IPS-20b (cell line): Measurements from ENCODE around the gene HMCN2.

Source experiments
- H3K27ac ChIP-seq: one replicate; pipeline ENCODE4 v1.5.1; 2013; ENCODE audit warnings: low read length
- H3K27me3 ChIP-seq: 2 replicates; pipeline ENCODE4 v1.6.1; 2013; ENCODE audit warnings: mild to moderate bottlenecking, low read length, inconsistent platforms; ENCODE audit not compliant: insufficient read depth
- H3K36me3 ChIP-seq: 2 replicates; pipeline ENCODE4 v1.6.1; 2013; ENCODE audit warnings: low read depth, mild to moderate bottlenecking, inconsistent platforms, low read length, moderate library complexity; ENCODE audit not compliant: insufficient read depth
- H3K4me1 ChIP-seq: 2 replicates; pipeline ENCODE4 v1.6.1; 2013; ENCODE audit warnings: mild to moderate bottlenecking, control low read depth, inconsistent platforms, low read length, moderate library complexity; ENCODE audit not compliant: insufficient read depth
- H3K4me3 ChIP-seq: 2 replicates; pipeline ENCODE4 v1.5.1; 2013; ENCODE audit warnings: mild to moderate bottlenecking, low read length, inconsistent platforms
- H3K9ac ChIP-seq: 2 replicates; pipeline ENCODE4 v1.6.1; 2013; ENCODE audit warnings: low read depth, mild to moderate bottlenecking, inconsistent platforms, low read length, moderate library complexity
- H3K9me3 ChIP-seq: 2 replicates; pipeline ENCODE4 v1.6.1; 2013; ENCODE audit warnings: mild to moderate bottlenecking, low read depth, low read length, inconsistent platforms; ENCODE audit not compliant: insufficient read depth

Gene HMCN2

GRCh38 chr9:130459151-130459550 is 193.6 kb downstream of the HMCN2 start:
- Histone ChIP-seq H3K9ac (no peak overlapping the region), H3K36me3 (peaks cover 6% of the 10 kb centered on the region; the same call in 1 of the 2 replicates), H3K9me3 (no peaks in the 10 kb centered on the region), H3K4me1 (no peaks in the 10 kb centered on the region), H3K27ac (no peak overlapping the region), H3K27me3 (no peaks in the 10 kb centered on the region), H3K4me3 (no peak overlapping the region)

DNA sequence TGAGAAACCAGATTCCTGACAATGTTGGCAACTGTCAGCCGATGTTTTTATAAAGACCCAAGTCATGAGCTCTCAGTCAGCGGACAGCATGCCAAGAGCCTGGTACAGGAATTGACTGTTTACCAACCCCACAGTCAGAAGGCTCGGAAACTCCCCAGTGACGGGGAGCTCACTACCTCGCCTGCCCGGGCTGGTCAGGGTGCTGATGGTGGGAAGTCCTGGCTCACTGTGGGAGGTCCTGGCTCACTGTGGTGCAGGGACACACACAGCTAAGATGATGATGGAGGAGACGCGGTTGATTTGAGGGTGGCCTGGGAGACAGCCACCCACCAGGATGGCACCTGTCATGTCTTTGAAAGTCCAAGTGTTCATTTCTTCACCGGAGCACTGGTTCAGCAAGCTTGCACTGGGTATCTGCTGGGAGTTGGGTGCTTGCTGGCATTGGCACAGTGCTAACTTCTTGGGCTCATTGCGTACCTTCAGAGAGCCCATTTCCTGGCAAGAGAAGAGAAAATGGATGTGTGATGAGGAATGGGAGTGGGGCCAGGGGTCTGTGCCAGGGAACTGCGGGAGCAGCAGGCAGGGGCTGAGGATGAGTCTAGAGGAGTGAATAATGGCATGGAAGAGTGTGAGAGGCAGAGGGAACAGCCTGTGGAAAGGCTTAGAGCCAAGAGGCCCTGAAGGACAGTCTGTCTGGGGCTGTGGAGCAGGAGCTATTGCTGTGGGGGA is 194.5 kb downstream of the HMCN2 start:
- Histone ChIP-seq H3K36me3 (no peaks in the 10 kb centered on the region), H3K27me3 (no peaks in the 10 kb centered on the region), H3K9ac (no peak overlapping the region), H3K27ac (no peak overlapping the region), H3K9me3 (no peaks in the 10 kb centered on the region), H3K4me3 (no peak overlapping the region), H3K4me1 (no peaks in the 10 kb centered on the region)

GRCh38 chr9:130461218-130461630 is 195.7 kb downstream of the HMCN2 start:
- H3K36me3 ChIP-seq = no peaks in the 10 kb centered on the region
- no peaks in the 10 kb centered on the region for H3K27me3 ChIP-seq
- H3K9me3 ChIP-seq = no peaks in the 10 kb centered on the region
- no peaks in the 10 kb centered on the region for H3K4me1 ChIP-seq
- no peak overlapping the region for H3K4me3 ChIP-seq
- no peak overlapping the region for H3K27ac ChIP-seq
- no peak overlapping the region for H3K9ac ChIP-seq

- H3K9me3 ChIP-seq = no peaks in the 10 kb centered on the region
- no peaks in the 10 kb centered on the region for H3K27me3 ChIP-seq
- H3K4me1 ChIP-seq = no peaks in the 10 kb centered on the region; the same call in 1 of the 2 replicates
- no peak overlapping the region for H3K9ac ChIP-seq
- H3K27ac ChIP-seq = no peak overlapping the region
- H3K4me3 ChIP-seq = no peak overlapping the region
- H3K36me3 ChIP-seq = no peaks in the 10 kb centered on the region
Measured at GRCh38 chr9:130461731-130462130, 196.2 kb downstream of the HMCN2 start.

DNA sequence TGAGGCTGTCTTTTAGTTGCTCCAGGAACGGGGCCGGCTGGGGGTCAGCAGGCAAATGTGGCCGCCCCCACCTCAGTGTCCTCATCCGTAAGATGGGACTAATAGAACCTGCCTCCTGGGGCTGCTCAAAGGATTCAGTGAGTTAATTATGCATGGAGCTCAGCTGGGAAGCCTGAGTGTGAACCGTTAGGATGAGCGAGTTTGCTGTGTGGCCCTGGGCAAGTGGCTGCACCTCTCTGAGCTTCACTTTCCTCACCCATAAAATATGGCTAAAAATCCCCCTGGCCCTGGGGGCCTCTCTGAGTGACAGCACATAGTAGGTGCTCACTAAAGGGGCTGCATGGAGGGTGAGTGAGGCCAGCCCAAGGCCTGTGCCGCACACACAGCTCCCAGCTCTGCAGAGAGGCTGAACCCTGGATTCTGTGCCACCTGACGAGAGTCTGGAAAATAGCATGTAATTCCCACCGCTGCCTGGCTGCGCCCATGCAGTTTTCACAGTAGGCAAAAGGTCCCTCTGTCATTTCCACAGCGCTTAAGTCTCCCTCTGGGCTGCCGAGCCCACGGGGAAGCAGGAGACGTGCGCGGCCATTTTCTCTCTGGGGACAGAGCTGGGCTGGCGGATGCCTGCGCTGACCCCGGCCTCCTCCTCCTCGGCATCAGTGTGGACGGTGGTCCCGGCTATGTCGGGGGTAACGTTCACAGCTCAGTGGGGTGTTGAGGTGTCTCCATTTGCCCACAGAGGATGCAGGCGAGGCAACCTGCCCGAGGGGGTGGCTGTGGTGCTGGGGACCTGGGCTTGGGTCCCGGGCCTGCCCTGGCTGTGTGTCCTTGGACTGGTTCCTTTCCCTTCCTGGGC is 197.4 kb downstream of the HMCN2 start:
- Histone ChIP-seq H3K27ac (no peak overlapping the region), H3K4me1 (peaks cover 5% of the 10 kb centered on the region; the same call in 1 of the 2 replicates), H3K9ac (no peak overlapping the region), H3K27me3 (peaks cover 11% of the 10 kb centered on the region; the same call in 1 of the 2 replicates), H3K36me3 (no peaks in the 10 kb centered on the region), H3K4me3 (no peak overlapping the region), H3K9me3 (no peaks in the 10 kb centered on the region)

- no peak overlapping the region for H3K9ac ChIP-seq
Measured at GRCh38 chr9:130463763-130464745, 198.5 kb downstream of the HMCN2 start.

DNA sequence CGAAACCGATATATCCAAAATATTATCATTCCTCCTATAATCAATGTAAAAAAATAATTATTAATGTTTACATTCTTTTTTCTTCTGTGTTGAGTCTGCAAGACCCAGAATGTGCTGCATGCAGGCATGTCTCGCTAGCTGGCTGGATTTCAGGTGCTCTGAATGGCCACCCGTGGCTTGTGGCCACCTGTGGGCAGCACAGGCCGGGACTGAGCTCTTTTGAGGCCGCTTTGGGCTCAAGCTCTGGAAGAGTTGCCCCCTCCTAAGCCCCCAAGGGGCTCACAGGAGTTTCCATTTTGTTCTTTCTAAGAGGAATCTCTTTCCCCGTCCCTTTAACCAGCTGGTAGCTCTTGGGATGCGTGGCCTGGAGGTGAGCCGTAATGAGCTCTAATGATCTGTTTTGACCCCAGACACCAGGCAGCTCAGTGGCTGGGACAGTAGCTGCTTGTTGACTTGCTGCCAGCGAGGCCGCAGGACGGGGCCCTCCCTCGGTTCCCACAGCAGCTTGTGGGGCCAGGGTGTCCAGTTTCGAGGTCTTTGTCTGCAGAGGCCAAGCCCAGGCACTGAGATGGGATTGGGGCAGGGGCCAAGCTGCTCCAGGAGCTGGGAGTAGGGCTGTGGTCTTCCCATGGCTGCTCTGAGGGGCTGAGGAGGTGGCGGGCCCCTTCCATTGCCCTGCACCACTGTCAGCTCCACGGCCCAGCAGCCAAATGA is 200.0 kb downstream of the HMCN2 start:
- Histone ChIP-seq H3K9ac (no peak overlapping the region), H3K27ac (no peak overlapping the region), H3K4me1 (peaks cover 5% of the 10 kb centered on the region; the same call in 1 of the 2 replicates), H3K27me3 (peaks cover 14% of the 10 kb centered on the region; the same call in 1 of the 2 replicates), H3K36me3 (no peaks in the 10 kb centered on the region), H3K9me3 (no peaks in the 10 kb centered on the region), H3K4me3 (no peak overlapping the region)

More at GRCh38 chr9:130463763-130464745, 198.5 kb downstream of the HMCN2 start:
- H3K27me3 ChIP-seq = peaks cover 14% of the 10 kb centered on the region; the same call in 1 of the 2 replicates
- H3K27ac ChIP-seq = no peak overlapping the region
- H3K4me1 ChIP-seq = peaks cover 5% of the 10 kb centered on the region; the same call in 1 of the 2 replicates
- no peaks in the 10 kb centered on the region for H3K9me3 ChIP-seq
- no peak overlapping the region for H3K4me3 ChIP-seq
- H3K36me3 ChIP-seq = no peaks in the 10 kb centered on the region

- Histone ChIP-seq H3K4me3 (no peak overlapping the region), H3K9me3 (no peaks in the 10 kb centered on the region), H3K9ac (no peak overlapping the region; the same call in 1 of the 2 replicates), H3K4me1 (peaks cover 5% of the 10 kb centered on the region; the same call in 1 of the 2 replicates), H3K27ac (no peak overlapping the region), H3K27me3 (peaks cover 14% of the 10 kb centered on the region; the same call in 1 of the 2 replicates), H3K36me3 (no peaks in the 10 kb centered on the region)
Measured at GRCh38 chr9:130466537-130467217, 201.1 kb downstream of the HMCN2 start.

DNA sequence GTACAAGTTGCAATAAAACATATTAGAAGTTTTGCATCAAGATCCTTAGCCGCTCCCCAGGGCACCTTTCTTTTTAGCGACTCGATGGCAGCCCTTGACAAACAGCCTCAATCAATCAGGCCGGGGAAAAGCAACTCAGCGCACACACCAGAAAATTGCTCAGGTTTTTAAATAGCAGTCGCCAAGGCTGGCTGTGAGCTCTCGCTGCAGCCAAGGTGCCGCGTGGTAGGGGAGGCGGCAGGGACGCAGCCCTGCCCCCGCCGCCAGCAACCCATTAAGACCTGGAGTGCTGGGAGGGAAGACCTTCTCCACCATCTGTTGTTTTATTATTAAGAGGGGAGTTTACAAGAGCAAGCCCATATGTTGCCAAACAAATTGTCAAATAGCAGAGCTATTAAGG is 201.8 kb downstream of the HMCN2 start:
- Histone ChIP-seq H3K27me3 (peaks cover 14% of the 10 kb centered on the region; the same call in 1 of the 2 replicates), H3K36me3 (no peaks in the 10 kb centered on the region), H3K4me1 (peaks cover 5% of the 10 kb centered on the region; the same call in 1 of the 2 replicates), H3K9me3 (no peaks in the 10 kb centered on the region), H3K4me3 (no peak overlapping the region), H3K27ac (no peak overlapping the region), H3K9ac (no peak overlapping the region; the same call in 1 of the 2 replicates)

DNA sequence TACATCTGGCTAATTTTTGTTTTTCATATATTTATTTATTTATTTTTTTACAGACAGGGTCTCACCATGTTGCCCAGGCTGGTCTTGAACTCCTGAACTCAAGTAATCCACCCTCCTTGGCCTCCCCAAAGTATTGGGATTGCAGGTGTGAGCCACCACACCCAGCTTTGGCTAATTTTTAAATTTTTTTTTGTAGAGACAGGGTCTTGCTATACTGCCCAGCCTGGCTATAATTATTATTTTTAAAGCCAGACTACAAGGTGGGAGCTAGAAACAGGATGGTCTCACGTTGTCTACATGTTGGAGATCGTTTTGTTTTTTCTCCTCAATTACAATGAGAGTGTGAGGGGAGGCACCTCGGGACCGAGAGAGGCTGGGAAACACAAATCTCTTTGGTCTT is 203.0 kb downstream of the HMCN2 start:
- Histone ChIP-seq H3K4me1 (peaks cover 10% of the 10 kb centered on the region; the same call in 1 of the 2 replicates), H3K36me3 (no peaks in the 10 kb centered on the region), H3K27ac (no peak overlapping the region), H3K9me3 (no peaks in the 10 kb centered on the region), H3K27me3 (peaks cover 14% of the 10 kb centered on the region; the same call in 1 of the 2 replicates), H3K4me3 (no peak overlapping the region), H3K9ac (no peak overlapping the region)
